Dedifferentiated amniotic fluid mesenchymal stem cell (primary cell): Measurements from ENCODE around the gene NSD2.

Source experiments
- DNase-seq: peaks from one replicate; pipeline ENCODE4 v3.0.0-alpha.2; 2016; ENCODE audit errors: extremely low spot score

Gene NSD2

DNA sequence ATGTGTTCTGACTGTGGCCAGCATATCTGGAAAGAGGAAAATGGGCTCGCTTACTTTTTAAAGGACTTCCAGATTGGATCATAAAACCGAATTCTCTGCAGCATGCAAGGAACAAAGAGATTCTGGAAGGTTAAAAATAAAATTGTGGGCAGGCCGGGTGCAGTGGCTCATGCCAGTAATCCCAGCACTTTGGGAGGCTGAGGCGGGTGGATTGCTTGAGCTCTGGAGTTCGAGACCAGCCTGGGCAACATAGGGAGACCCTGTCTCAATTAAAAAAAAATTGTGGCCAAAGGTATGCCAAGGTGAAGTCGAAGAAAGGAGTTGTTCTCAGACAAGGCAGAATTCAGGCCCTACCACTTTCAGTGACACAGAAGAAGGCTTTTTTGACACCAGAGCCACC, 99.7 kb downstream of the NSD2 start:
- no peak for DNase-seq

DNA sequence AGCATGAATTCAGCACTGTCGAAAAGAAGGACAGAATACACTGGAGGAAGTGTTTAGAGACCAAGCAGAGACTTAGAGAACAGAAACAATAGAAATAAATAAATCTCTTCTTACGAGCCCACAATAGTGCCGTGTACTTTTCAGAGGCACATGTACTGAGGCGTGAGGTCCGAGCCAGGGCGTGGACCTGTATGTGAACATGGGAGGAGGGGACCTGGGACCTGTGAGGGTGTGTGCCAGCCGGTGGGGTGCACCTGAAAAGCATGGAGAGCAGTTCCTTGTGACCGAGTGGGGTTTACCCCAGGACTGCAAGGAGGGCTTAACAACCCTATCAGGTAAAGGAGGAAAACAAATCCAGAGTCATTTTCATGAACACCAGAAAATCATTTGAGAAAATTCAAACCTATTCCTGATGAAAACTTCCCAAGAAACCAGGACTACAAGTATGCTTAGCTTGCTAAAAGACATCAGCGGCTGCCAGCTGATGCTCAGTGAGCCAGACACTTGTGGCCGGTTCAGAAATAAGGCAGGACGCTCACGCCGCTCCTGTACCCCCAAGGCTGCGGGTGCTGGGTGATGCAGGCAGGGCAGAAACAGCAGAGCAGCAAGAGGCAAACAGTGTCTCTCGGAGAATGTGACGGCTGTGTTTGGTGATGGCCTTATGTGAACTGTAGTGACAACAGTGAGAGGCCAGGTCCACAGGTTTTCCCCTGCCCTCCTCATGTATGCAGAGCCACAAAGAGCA, 100.4 kb downstream of the NSD2 start:
- no peak for DNase-seq

- no peak for DNase-seq
Measured at GRCh38 chr4:1972414-1972813, 101.2 kb downstream of the NSD2 start.

DNA sequence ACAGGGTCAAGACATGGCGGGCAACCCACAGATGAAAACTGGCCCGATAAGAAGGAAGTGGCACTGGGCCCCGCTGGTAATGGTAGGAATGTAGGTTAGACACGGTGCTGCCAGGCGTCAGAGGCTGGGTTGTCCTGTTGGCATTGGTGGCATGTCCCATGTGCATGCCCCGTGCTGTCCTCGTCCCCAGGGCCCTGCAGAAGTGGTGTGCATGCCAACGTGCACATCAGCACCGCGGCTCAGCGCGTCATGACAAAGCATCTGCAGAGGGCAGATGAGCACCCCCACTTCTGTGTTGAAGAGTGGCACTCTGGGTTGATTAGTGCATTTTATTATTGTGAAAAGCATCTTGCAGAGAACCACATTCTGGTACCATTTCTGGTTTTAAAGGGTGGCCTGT, 102.0 kb downstream of the NSD2 start:
- DNase-seq, result no peak

DNA sequence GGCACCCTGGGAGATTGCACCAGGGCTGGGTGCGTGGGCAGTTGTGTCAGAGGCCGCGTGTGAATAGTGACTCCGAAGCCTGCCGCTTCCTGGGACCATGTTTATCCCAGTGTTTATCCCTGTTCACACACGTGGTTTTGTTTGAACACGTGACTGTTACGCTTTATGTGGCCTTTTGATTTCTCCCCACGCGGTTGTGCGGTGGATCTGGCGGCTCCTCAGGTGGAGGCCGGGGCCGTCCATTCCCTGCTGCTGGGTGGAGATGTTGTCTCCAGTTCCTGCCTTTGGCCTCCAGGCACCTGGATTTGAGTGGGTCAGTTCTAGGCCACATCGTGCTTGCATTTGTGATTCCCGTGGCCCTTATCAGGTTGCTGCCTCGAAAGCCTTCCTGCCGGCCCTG, 102.5 kb downstream of the NSD2 start:
- DNase-seq, result no peak

DNA sequence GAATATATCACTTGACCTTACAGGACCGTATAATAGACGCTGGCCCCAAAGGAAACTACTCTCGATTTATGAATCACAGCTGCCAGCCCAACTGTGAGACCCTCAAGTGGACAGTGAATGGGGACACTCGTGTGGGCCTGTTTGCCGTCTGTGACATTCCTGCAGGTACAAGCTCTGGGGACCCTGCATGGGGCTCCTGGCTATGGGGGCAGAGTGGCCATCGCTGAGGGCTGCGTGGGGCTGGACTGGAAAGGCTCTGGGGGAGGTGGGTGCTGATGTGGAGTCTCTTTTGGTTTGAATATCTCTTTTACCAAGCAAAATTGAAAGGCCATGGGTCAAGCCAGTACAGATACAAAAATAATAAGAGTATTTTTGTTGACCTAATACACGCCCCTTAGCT, 103.6 kb downstream of the NSD2 start:
- DNase-seq, result no peak

- no peak for DNase-seq
Measured at GRCh38 chr4:1975391-1975801, 104.2 kb downstream of the NSD2 start.

DNA sequence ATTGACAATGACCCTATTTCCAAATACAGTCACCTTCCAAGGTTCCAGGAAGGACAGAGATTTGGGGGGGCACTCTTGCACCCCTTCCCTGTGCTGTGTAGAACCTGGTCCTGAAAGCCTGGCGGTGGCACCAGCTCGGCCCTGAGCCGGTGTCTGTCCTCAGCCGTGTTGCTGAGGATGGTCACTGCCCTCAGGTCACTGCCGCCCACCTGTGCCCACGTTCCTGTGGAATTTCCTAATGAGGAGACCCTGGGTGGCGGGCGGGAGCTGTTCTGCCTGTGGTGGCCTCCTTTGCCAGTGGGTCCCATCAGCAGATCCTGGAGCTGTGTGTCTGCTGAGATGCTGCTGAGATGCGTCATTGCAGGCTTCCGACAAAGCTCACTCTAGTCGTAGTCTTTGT, 104.7 kb downstream of the NSD2 start:
- DNase-seq, result no peak

DNA sequence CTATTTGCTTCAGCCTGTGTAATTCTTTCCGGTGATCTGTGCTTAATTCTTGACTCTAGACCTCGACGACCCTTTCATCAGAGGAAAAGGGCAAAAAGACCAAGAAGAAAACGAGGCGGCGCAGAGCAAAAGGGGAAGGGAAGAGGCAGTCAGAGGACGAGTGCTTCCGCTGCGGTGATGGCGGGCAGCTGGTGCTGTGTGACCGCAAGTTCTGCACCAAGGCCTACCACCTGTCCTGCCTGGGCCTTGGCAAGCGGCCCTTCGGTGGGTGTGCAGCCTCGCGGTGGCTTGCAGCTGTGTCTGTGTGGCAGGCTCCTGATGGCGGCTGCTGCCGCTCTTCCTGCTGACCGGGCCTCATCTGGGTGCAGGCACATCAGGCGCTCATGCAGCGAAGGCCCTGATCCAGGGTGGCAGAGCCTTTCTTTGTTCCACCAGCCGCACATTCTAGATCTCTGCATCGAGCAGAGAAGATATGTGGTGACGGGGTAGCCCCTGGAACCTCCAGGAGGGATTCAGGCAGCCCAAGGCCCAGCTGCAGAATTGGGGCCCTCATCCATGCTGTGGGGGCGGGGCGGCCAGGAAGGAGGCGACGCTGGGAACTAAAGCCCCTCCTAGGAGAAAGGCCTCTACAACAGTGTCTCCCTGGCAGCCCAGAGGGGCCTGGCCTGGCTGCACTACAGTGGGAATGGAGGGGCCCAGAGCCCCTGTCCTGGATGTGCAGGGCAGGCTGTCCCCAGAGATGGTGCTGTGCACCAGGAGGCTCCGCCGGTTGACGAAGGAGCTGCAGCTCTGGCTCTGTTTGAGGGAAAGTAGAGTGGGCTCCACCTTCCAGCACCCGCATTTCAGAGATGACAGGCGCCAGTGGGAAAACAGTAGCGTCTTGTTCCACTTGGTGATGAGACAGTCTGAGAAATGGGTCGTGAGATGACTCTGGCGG, 105.5 kb downstream of the NSD2 start:
- no peak for DNase-seq

- no peak for DNase-seq
Measured at GRCh38 chr4:1978226-1978625, 107.0 kb downstream of the NSD2 start.

DNA sequence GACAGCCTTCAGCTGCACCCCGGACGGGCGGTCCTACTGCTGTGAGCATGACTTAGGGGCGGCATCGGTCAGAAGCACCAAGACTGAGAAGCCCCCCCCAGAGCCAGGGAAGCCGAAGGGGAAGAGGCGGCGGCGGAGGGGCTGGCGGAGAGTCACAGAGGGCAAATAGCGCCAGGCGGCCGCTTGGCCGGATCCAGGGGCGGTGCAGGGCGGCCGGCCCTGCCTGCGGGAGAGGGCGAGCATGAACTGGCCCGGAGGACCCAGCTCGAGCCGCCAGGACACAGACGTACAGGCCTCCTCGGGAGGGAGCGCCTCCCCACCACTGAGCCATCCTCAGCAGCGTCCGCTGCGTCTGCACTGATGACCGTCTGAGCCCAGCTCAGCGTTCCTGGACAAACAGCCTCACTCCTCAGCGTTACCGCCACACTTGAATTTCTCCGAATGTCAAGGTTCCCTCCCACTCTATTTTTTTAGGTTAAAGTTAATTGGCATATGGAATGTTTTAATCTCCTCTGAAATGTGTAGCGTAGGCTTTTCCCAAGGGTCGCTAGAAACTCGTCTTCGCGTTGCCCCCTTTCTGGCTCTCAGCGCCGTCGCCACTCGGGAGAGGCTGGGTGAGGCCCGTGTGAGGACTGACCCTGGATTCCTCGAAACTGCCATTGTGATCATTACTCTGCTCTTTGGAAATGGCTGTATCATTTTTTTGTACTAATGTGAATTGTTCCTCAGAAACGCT, 107.7 kb downstream of the NSD2 start:
- no peak for DNase-seq

DNA sequence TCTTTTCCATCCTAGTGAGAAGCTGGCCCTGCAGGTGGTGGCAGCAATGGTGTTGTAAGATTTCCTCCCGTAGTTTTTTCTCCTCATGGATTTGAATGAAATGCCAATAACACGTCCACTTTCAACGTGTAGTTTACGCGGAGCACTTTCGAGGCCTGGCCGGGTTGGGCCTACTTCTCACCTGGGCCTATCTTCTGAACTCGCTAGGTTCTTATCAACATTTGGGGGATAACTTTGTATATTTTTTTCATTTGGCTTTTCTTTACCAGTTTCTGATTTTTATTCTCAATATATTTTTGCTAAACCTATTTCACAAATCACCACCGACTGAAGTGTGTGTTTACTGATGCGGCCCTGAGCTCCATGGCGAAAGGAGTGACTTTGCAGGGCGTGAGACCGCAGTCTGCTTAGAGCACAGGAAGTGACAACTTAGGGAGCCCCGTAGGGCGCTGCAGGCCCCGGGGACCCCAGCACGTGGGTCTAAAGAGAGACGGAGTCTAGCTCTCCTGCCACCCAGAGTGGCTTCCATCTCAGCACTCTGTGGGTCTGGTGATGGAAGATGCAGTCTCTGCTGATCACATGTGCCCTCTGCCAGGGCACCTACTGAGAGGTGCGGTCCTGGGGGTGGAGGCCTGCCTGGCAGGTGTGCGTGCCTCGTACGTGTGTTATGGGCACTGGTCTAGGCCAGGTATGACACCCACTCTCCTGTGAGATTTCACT, 108.4 kb downstream of the NSD2 start:
- DNase-seq, result no peak

DNA sequence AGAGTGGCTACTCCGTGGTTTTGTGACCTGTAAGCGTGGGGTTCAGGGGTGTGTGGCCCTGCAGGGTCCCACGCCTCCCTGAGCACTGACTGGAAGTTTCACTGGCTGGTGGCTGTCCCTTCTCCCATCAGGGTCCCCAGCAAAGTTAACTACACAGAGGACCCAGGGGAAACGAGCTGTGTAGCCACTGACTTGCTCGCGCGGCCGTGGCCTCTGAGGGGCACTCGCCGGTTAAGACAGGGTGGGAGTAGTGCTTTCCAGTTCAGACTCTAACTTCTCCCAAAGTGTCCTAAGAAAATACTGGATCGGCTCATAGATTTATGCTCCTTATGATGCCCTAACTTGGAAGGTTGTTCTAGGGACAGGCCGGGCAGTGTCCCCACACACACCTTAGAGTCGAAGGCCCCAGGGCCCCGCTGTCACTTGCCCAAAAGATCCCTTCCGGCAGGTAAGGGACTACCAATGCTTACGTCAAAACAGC, 109.4 kb downstream of the NSD2 start:
- DNase-seq, result no peak

DNA sequence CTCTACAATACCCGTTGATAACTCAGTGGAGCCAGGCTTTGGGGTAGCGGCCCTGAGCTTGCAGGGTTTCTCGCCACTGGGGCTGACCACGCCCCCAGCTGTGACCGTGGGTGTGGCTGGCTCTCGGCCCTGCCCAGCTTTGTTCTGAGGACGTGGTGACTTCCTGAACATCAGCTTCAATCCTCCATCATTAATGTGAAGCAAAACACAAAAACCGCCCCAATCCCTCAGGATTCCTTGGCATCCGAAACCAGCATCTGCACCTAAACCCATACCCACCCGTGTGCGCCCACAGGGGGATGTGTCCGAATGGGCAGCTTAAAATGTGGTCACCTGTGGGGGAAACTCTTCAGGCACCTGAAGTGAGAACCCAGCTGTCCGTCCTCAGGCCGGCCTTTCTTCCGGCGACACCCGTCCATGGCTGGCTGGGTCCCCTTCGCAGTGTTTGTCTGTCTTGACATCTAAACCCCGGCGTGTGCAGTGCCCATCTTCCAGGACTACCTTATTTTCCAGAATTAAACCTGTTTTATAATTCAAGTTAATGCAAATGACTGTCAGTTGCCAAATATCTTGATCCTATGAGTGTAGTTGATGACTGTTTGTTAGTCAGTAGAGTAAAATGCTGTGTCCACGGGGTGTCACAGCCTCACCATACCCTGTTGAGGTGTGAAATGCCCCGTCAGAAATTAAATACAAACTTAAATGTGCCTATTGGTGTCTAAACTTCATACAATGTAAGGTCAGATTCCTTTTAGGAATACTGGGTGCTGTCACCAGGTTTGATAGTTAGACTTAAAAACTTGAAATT, 110.3 kb downstream of the NSD2 start:
- no peak for DNase-seq

GRCh38 chr4:1982124-1983052, 111.2 kb downstream of the NSD2 start:
- DNase-seq, result no peak

GRCh38 chr4:1983053-1983845, 112.1 kb downstream of the NSD2 start:
- no peak for DNase-seq

- DNase-seq, result no peak
Measured at GRCh38 chr4:1983846-1984405, 112.7 kb downstream of the NSD2 start.

- no peak for DNase-seq
Measured at GRCh38 chr4:1984406-1985191, 113.4 kb downstream of the NSD2 start.
